HepG2 (cell line): Measurements from ENCODE around the gene ADAT3. TPM values are rescaled to one million over a fixed set of nuclear protein-coding genes. Genes with fewer than 3 reads are reported as not detected.

ENCODE experiments used
- FLYWCH1 ChIP-seq: sonication (generic); formaldehyde crosslinking; IDR thresholded peaks from 2 replicates; pipeline ENCODE4 v1.8.1; 2023; ENCODE audit warnings: mild to moderate bottlenecking, missing genetic modification reagents
- HNF4A ChIP-seq: sonication (generic); formaldehyde crosslinking; IDR thresholded peaks from 2 replicates; pipeline ENCODE4 v1.4.0; 2020; ENCODE audit warnings: missing genetic modification reagents
- HOXA9 ChIP-seq: sonication (generic); formaldehyde crosslinking; IDR thresholded peaks from 2 replicates; pipeline ENCODE4 v1.8.1; 2022; ENCODE audit warnings: missing genetic modification reagents, mild to moderate bottlenecking, moderate library complexity, borderline replicate concordance
- NFRKB ChIP-seq: fragments of 450-650 bp; IDR thresholded peaks from 2 replicates; pipeline ENCODE4 v1.6.1; 2017
- NR1H2 ChIP-seq: sonication (generic); formaldehyde crosslinking; IDR thresholded peaks from 2 replicates; pipeline ENCODE4 v1.8.1; 2022; ENCODE audit warnings: low read depth, missing genetic modification reagents, borderline replicate concordance
- SYNCRIP ChIP-seq: fragments of 200-400 bp; formaldehyde crosslinking; IDR thresholded peaks from 2 replicates; pipeline ENCODE4 v1.6.1; 2018; ENCODE audit warnings: mild to moderate bottlenecking, low read depth, low read length; ENCODE audit not compliant: insufficient read depth
- TARDBP ChIP-seq: sonication (generic); formaldehyde crosslinking; IDR thresholded peaks from 2 replicates; pipeline ENCODE4 v1.8.0; 2022; ENCODE audit warnings: mild to moderate bottlenecking, missing genetic modification reagents
- TRAFD1 ChIP-seq: sonication (generic); formaldehyde crosslinking; IDR thresholded peaks from 2 replicates; pipeline ENCODE4 v1.5.1; 2020; ENCODE audit warnings: missing genetic modification reagents, mild to moderate bottlenecking, borderline replicate concordance
- XBP1 ChIP-seq: sonication (generic); formaldehyde crosslinking; IDR thresholded peaks from 2 replicates; pipeline ENCODE4 v1.5.0; 2020; ENCODE audit warnings: missing genetic modification reagents
- ZNF136 ChIP-seq: sonication (generic); formaldehyde crosslinking; IDR thresholded peaks from 2 replicates; pipeline ENCODE4 v1.8.1; 2022; ENCODE audit warnings: low read depth, mild to moderate bottlenecking, moderate library complexity, missing genetic modification reagents
- ZNF468 ChIP-seq: sonication (generic); formaldehyde crosslinking; IDR thresholded peaks from 2 replicates; pipeline ENCODE4 v1.8.0; 2022; ENCODE audit warnings: mild to moderate bottlenecking, moderate library complexity, missing genetic modification reagents
- ZNF691 ChIP-seq: sonication (generic); formaldehyde crosslinking; IDR thresholded peaks from 2 replicates; pipeline ENCODE4 v1.4.0; 2020; ENCODE audit warnings: missing genetic modification reagents, low read depth, mild to moderate bottlenecking, borderline replicate concordance
- polyA plus RNA-seq, 8 experiments: library from polyadenylated mRNA; depleted of rRNA in 3 of 8; stranded (reverse) in 7 of 8; unstranded in 1 of 8; fragments of >200 nt; fragmentation: Illumina TruSeq in 4 of 8; extraction: Trizol in 4 of 8; gene quantifications; 2 replicates each; pipeline versions ENCODE4 v1.2.1 to v1.2.3, GENCODE V29; 2011 to 2016; ENCODE audit warnings: low read depth in 4 of 8, missing spikeins in 1 of 8, mixed read lengths in 1 of 8; ENCODE audit not compliant: insufficient read depth in 1 of 8
- total RNA-seq, 5 experiments: library from RNA; depleted of rRNA; stranded (reverse); fragments of >200 nt; fragmentation: Illumina TruSeq; extraction: Trizol; gene quantifications; 2 replicates each; pipeline ENCODE4 v1.2.3, GENCODE V29; 2016; ENCODE audit warnings: low read depth in 1 of 5
- TF ChIP-seq, protein P1 (sequence below): sonication (generic); formaldehyde crosslinking; IDR thresholded peaks from 2 replicates; pipeline ENCODE4 v1.5.0; 2020; ENCODE audit warnings: mild to moderate bottlenecking, missing genetic modification reagents, borderline replicate concordance
- TF ChIP-seq, protein P2 (sequence below): IDR thresholded peaks from 2 replicates; pipeline ENCODE4 v1.4.0; 2020; ENCODE audit warnings: mild to moderate bottlenecking, missing genetic modification reagents

The ADAT3 gene
- total and polyA plus RNA-seq, 2 of the 13 experiments (the other 11 are each of a cell fraction or from before 2014, with no cell fraction given): 0.95 to 3.5 TPM

DNA sequence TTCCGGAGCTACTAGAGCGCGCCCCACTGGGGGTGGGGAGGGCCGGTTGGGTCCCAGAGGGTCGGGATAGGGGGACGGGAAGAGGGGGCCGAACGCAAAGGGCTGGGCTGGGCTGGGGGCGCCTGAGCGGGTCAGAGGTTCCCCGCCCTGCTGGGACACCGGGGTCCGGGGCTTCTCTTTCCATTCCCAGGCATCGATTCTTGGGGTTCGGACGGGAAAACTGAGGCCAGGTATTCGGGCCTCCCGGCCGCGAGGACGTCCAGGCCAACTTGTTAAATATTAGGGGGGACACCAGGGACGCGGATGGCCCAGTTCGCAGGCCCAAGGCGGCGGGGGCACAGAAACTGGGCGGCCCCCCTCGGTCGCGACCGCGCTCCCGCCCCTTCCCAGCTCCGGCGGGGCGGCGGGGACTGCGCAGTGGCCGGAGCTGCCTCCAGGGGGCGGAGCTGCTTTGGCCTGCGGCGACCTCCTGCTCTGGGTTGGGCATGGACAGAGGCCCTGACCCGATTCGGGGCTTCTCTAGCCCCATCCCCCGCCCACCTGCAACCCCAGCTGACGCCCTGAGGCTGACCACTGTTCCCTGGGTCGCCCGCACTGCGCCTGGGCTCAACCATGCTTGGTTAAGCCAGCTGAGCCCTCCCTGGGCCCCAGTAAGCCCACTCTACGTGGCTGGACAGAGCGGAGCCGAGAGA lies 40.6 kb upstream of the ADAT3 start (continued):
- TF ChIP-seq SYNCRIP: no peak
- TF ChIP-seq, protein P1, sequence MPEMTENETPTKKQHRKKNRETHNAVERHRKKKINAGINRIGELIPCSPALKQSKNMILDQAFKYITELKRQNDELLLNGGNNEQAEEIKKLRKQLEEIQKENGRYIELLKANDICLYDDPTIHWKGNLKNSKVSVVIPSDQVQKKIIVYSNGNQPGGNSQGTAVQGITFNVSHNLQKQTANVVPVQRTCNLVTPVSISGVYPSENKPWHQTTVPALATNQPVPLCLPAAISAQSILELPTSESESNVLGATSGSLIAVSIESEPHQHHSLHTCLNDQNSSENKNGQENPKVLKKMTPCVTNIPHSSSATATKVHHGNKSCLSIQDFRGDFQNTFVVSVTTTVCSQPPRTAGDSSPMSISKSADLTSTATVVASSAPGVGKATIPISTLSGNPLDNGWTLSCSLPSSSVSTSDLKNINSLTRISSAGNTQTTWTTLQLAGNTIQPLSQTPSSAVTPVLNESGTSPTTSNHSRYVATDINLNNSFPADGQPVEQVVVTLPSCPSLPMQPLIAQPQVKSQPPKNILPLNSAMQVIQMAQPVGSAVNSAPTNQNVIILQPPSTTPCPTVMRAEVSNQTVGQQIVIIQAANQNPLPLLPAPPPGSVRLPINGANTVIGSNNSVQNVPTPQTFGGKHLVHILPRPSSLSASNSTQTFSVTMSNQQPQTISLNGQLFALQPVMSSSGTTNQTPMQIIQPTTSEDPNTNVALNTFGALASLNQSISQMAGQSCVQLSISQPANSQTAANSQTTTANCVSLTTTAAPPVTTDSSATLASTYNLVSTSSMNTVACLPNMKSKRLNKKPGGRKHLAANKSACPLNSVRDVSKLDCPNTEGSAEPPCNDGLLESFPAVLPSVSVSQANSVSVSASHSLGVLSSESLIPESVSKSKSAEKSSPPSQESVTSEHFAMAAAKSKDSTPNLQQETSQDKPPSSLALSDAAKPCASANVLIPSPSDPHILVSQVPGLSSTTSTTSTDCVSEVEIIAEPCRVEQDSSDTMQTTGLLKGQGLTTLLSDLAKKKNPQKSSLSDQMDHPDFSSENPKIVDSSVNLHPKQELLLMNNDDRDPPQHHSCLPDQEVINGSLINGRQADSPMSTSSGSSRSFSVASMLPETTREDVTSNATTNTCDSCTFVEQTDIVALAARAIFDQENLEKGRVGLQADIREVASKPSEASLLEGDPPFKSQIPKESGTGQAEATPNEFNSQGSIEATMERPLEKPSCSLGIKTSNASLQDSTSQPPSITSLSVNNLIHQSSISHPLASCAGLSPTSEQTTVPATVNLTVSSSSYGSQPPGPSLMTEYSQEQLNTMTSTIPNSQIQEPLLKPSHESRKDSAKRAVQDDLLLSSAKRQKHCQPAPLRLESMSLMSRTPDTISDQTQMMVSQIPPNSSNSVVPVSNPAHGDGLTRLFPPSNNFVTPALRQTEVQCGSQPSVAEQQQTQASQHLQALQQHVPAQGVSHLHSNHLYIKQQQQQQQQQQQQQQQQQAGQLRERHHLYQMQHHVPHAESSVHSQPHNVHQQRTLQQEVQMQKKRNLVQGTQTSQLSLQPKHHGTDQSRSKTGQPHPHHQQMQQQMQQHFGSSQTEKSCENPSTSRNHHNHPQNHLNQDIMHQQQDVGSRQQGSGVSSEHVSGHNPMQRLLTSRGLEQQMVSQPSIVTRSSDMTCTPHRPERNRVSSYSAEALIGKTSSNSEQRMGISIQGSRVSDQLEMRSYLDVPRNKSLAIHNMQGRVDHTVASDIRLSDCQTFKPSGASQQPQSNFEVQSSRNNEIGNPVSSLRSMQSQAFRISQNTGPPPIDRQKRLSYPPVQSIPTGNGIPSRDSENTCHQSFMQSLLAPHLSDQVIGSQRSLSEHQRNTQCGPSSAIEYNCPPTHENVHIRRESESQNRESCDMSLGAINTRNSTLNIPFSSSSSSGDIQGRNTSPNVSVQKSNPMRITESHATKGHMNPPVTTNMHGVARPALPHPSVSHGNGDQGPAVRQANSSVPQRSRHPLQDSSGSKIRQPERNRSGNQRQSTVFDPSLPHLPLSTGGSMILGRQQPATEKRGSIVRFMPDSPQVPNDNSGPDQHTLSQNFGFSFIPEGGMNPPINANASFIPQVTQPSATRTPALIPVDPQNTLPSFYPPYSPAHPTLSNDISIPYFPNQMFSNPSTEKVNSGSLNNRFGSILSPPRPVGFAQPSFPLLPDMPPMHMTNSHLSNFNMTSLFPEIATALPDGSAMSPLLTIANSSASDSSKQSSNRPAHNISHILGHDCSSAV (CRISPR knock-in tag): no peak
- TF ChIP-seq HNF4A (CRISPR knock-in tag): peak; percentile 8; the same call in 1 of the 2 replicates
- TF ChIP-seq ZNF468 (CRISPR knock-in tag): no peak
- TF ChIP-seq, protein P2, sequence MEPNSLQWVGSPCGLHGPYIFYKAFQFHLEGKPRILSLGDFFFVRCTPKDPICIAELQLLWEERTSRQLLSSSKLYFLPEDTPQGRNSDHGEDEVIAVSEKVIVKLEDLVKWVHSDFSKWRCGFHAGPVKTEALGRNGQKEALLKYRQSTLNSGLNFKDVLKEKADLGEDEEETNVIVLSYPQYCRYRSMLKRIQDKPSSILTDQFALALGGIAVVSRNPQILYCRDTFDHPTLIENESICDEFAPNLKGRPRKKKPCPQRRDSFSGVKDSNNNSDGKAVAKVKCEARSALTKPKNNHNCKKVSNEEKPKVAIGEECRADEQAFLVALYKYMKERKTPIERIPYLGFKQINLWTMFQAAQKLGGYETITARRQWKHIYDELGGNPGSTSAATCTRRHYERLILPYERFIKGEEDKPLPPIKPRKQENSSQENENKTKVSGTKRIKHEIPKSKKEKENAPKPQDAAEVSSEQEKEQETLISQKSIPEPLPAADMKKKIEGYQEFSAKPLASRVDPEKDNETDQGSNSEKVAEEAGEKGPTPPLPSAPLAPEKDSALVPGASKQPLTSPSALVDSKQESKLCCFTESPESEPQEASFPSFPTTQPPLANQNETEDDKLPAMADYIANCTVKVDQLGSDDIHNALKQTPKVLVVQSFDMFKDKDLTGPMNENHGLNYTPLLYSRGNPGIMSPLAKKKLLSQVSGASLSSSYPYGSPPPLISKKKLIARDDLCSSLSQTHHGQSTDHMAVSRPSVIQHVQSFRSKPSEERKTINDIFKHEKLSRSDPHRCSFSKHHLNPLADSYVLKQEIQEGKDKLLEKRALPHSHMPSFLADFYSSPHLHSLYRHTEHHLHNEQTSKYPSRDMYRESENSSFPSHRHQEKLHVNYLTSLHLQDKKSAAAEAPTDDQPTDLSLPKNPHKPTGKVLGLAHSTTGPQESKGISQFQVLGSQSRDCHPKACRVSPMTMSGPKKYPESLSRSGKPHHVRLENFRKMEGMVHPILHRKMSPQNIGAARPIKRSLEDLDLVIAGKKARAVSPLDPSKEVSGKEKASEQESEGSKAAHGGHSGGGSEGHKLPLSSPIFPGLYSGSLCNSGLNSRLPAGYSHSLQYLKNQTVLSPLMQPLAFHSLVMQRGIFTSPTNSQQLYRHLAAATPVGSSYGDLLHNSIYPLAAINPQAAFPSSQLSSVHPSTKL: peak; percentile 30; the same call in 1 of the 2 replicates
- peak; percentile 54; the same call in 1 of the 2 replicates for TF ChIP-seq ZNF691 (CRISPR knock-in tag)
- no peak for TF ChIP-seq FLYWCH1 (CRISPR knock-in tag)
- TF ChIP-seq ZNF136 (CRISPR knock-in tag): no peak
- no peak for TF ChIP-seq NR1H2 (CRISPR knock-in tag)
- TF ChIP-seq TARDBP (CRISPR knock-in tag): peak; percentile 77
- TF ChIP-seq TRAFD1 (CRISPR knock-in tag): no peak
- TF ChIP-seq XBP1: no peak
- no peak for TF ChIP-seq NFRKB
- TF ChIP-seq HOXA9 (CRISPR knock-in tag): no peak
